HG03432 (cell line): ENCODE results near the gene PLCB4.

Experiments used
- ATAC-seq: cut with Tn5 transposase; IDR thresholded peaks from one replicate; pipeline ENCODE4 v1.9.1; 2021; ENCODE audit warnings: mild to moderate bottlenecking, moderate library complexity; ENCODE audit not compliant: unreplicated experiment

The PLCB4 gene

GRCh38 chr20:9059931-9060330 lies 9.0 kb upstream of the PLCB4 start:
- ATAC-seq, result no peak

- no peak for ATAC-seq
Measured at GRCh38 chr20:9061434-9061833, 7.5 kb upstream of the PLCB4 start.

DNA sequence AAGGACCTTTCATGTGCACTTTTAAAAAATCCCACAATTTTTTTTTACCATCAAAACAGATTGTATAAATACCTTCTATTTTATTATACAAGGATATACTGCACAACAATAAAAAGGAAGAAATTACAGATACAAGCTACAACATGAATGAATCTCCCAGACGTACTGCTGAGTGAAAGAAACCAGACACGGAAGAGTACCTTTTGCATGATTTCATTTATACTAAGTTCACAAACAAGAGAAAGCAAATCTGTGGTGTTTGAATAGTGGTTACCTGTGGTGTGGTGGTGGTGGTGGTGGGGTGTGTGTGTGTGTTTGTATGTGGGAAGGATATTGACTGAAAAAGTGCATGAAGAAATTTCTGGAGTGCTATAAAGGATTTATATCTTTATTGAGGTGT lies 6.8 kb upstream of the PLCB4 start:
- ATAC-seq, result no peak

DNA sequence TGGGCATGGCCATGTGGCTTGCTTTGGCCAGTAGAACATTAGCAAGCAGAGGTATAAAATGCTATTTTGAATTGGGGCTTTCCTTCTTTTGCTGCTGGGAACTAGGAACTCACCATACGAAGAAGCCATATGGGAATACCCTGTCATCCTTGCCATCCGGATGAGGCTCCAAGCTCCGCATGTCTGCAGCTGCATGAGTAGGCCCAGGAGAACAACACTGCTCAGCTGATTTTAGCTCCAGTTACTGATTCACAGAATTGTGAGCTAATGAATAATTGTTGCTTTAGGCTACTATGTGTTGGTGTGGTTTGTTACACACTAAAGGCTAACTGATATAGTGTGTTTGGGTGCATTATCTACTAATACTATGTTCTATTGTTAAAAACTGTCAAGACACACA lies 2.7 kb upstream of the PLCB4 start:
- no peak for ATAC-seq

DNA sequence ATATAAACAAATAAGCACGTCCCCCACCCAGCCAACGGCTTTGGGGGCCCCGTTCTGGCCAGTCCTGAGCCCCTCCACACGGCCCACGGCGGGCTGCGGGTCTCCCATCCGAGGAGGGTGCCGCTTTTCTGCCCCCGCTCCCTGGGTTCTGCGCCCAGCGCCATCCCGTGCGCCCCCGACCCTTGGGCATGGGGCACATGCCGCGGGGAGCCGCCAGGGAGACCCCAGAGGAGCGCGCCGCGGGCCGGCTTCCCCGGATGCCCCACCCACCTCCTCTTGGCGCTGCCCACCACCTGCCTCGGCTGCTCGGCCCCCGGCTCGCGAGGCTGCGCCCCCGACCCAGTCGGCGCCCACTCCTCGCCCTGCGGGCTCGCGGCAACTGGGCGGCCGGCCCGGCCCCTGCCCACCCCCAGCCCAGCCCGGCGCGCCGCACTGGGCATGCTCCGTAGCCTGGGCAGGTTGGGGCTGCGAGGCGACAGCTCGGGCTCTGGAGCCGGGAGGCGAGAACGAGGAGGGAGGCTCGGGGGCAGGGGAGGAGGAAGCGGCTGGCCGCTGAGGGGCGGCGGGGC lies 570 bp upstream of the PLCB4 start:
- no peak for ATAC-seq

- ATAC-seq, result no peak
Measured at GRCh38 chr20:9070304-9070703, 1.4 kb downstream of the PLCB4 start.

- no peak for ATAC-seq
Measured at GRCh38 chr20:9071976-9072726, 3.3 kb downstream of the PLCB4 start.

DNA sequence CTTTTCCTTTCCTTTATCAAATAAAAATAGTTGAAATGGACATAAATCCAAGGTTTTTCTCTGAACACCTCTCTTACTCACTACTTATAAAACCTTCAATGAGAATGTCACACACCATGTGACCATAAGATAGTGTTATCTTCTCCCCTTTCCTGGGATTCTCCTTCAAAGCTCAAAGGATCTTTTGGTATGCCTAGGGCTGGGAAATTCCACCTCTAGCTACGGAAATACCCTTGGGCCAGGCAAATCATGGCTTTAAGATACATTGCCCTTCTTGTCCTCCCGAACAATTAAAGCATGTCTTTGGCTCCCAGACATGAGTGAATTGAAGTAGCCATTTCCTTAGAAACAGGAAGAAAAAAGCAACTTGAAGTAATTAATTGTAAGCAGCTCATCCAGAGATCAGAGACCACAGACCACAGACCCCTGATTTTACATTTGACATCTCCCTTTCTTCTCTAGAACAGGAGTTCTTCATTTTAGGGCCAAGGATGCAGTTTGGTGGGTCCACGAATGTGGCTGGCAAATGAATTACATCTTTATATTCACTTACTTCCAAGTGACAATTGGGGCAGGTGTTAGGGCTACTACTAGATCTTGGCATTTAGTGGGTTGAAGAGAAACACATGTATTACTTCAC lies 4.1 kb downstream of the PLCB4 start:
- no peak for ATAC-seq

GRCh38 chr20:9075264-9076095 lies 6.6 kb downstream of the PLCB4 start:
- no peak for ATAC-seq

DNA sequence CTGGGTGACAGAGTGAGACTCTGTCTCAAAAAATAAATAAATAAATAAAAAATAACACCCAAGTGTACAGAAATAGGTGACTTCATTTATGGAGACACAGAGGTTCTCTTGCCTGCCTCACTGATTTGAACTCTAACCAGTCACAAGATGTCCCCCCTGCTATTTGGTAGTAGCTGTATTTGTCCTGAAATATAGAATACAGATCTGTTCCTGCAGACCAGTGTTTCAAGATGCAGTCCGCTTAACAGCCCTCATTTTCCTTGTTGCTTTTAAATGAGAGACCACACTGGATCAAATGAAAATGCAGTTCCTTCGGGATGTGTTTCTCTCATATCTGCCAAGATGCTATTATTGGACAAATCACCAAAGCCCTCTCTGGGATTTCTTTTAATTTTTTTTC lies 7.6 kb downstream of the PLCB4 start:
- ATAC-seq, result no peak

DNA sequence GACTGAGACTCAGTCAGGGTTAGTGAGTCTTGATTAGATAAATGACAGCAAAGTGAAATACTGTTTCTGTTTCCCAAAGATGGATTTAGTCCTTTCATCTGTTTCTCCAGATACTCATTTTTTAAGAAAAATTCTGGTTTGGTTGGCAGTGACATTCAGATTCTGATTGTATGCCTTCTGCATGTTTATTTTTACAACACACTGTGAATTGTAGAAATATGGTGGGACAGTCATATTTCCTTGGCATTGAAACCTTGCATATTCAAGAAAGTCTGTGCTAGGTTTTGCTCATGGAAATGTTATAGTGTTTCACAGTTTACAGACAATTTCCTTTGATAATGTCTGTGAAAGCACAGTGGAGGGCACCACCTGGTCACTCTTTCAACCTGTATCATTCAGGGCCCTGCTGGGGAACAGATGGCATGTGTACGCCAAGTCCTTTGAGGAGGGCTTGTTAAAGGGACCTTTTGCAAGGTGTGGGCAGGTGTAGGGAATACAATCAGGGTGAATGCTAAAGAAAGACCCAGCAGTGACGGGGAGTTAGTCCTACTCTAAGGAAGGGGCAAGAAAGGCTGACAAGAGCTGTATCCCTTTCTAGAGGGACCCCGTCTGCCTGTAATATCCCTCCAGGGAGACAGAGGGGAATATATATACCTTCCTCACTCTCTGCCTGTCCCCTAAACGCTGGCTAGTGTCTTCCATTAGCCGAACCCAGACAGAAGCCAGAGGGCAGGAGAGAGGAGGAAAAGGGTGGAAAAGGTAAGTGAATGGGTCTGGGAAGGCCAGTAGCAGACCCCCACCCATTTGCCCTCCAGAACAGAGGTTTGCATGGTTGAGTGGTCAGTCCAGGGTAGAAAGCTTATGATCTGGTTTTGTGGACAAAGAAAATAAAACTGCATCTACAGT lies 10.2 kb downstream of the PLCB4 start:
- no peak for ATAC-seq

- ATAC-seq, result no peak
Measured at GRCh38 chr20:9081423-9081966, 12.6 kb downstream of the PLCB4 start.

- no peak for ATAC-seq
Measured at GRCh38 chr20:9082741-9083140, 13.9 kb downstream of the PLCB4 start.

- ATAC-seq, result no peak
Measured at GRCh38 chr20:9087531-9088217, 18.8 kb downstream of the PLCB4 start.

GRCh38 chr20:9088556-9088955 lies 19.7 kb downstream of the PLCB4 start:
- ATAC-seq, result no peak

GRCh38 chr20:9092113-9092512 lies 23.2 kb downstream of the PLCB4 start:
- ATAC-seq, result no peak

DNA sequence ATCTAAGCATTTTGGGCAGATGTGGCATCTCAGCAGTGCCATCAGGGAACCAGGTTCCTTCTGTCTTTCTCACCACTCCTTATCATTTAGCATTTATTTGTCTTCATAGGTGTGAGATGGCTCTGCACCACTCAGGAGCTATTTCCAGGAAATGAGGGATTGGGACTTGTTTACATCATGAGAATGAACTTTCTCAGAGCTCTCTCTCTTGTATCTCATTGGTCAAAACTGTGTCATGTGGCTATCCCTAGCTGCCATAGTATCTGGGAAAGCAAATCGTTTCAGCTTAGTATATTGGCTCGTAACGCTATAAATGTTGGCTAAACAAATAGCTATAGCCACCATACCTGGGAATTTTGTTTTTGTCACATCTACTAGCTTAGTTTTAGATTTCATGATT lies 23.8 kb downstream of the PLCB4 start:
- no peak for ATAC-seq

GRCh38 chr20:9093218-9093957 lies 24.5 kb downstream of the PLCB4 start:
- no peak for ATAC-seq

GRCh38 chr20:9099372-9099771 lies 30.5 kb downstream of the PLCB4 start:
- no peak for ATAC-seq
